ENCODE measurements around the gene TEDC2. TPM values are rescaled to one million over a fixed set of nuclear protein-coding genes. Genes with fewer than 3 reads are reported as not detected.
A peak's percentile ranks its signal among the peaks of the same experiment; 100 is the strongest.

Gene TEDC2
- total RNA-seq, result 1 to 10 TPM in 3 of 4 donors, not detected in 1; 1.3 to 2.5 (median 1.8) TPM

GRCh38 chr16:2459647-2460390, at the start of gene TEDC2:
TEDC2 (plus strand) TSS chr16:2460109; CDS start chr16:2460145, 36 bp downstream.
- H3K4me1 ChIP-seq, result peaks cover 0 to 17% (median 9%) of the 10 kb centered on the region in 4 donors
- H3K27me3 ChIP-seq, result no peaks in the 10 kb centered on the region
- peak; percentile 93 for DNase-seq (ENCODE audit: low spot score in 2 of 2)
- peak within 1 kb of the TSS; percentile 32 to 61 (median 47) for H3K4me3 ChIP-seq
- peak within 1 kb of the TSS in 2 of 4 donors; percentile 31 to 63 for H3K27ac ChIP-seq
- peaks cover 0 to 22% (median 0%) of the 10 kb centered on the region in 3 donors for H3K36me3 ChIP-seq
- H3K9me3 ChIP-seq, result no peaks in the 10 kb centered on the region
- no peak for TF ChIP-seq EP300 (IDR thresholded peaks at IDR 0.05)
- TF ChIP-seq POLR2A (IDR thresholded peaks at IDR 0.05), result no peak
- TF ChIP-seq CTCF (IDR thresholded peaks at IDR 0.05), result no peak
- 0 to 1% methylated on average over 24 to 25 of the region's 66 CpGs for WGBS, 2 donors

GRCh38 chr16:2415085-2415484, 44.8 kb upstream of the TEDC2 start:
- no peak for DNase-seq (ENCODE audit: low spot score in 2 of 2)
- no peaks in the 10 kb centered on the region for H3K4me1 ChIP-seq
- no peak for TF ChIP-seq POLR2A (IDR thresholded peaks at IDR 0.05)
- TF ChIP-seq CTCF (IDR thresholded peaks at IDR 0.05), result no peak
- no peak for TF ChIP-seq EP300 (IDR thresholded peaks at IDR 0.05)
- H3K4me3 ChIP-seq, result no peak overlapping the region
- no peaks in the 10 kb centered on the region for H3K36me3 ChIP-seq
- H3K9me3 ChIP-seq, result no peaks in the 10 kb centered on the region
- H3K27me3 ChIP-seq, result peaks cover 0 to 23% of the 10 kb centered on the region in 2 donors
- WGBS, 2 donors, result 48 to 52% methylated on average over 2 of the region's 2 CpGs
- no peak overlapping the region for H3K27ac ChIP-seq

DNA sequence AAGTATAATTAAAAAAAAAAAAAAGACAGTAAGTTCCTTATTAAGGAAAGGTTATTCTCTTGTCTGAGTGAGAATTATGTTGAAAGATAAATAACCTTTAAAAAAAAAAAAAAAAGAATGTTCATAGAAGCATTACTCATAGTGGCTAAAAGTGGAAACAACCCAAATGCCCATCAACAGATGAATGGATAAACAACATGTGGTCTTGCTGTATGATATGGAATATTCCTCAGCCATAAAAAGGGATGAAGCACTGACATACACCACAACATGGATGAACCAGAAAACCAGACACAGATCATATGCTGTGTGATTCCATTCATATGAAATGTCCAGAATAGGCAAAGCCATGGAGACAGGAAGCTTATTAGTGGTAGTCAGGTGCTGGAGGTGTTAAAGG, 39.9 kb upstream of the TEDC2 start:
- H3K27ac ChIP-seq, result no peak overlapping the region
- H3K4me1 ChIP-seq, result no peaks in the 10 kb centered on the region
- H3K36me3 ChIP-seq, result no peaks in the 10 kb centered on the region
- no peaks in the 10 kb centered on the region for H3K9me3 ChIP-seq
- peaks cover 0 to 12% of the 10 kb centered on the region in 2 donors for H3K27me3 ChIP-seq
- H3K4me3 ChIP-seq, result no peak overlapping the region
- TF ChIP-seq EP300 (IDR thresholded peaks at IDR 0.05), result no peak
- TF ChIP-seq POLR2A (IDR thresholded peaks at IDR 0.05), result no peak
- TF ChIP-seq CTCF (IDR thresholded peaks at IDR 0.05), result no peak
- DNase-seq (ENCODE audit: low spot score in 2 of 2), result no peak

DNA sequence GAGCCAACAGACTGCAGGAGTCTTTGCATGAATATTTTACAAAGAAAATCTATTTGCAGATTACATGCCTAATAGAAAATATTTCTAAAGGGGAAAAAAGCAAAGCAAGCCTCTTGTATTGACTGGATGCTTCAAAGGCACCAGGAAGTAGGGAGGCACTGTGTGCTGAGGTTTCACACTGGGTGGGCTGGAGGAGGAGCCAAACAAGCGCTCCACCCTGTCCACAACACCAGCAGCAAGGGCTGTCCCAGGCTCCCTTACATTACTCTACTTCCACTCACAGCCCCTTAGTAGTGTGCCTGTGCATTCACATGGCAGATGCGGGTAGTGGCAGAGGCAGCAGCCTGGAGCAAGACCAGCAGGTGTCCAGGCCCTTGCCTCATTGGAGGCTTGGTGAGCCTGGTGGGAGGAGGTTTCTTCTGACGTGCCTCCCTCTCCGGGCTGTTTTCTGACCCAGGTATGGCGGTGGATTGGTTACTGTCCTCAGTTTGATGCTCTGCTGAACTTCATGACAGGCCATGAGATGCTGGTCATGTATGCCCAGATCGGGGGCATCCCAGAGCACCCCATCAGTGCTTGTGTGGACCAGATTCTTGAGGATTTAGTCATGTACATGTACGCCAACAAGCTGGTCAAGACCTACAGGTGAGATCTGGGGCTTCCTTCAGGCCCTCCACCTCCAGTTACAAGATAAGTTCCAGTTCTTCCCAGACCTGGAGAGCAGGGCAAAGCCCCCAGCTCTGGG, 37.6 kb upstream of the TEDC2 start:
- TF ChIP-seq CTCF (IDR thresholded peaks at IDR 0.05) (no peak), EP300 (IDR thresholded peaks at IDR 0.05) (no peak), POLR2A (IDR thresholded peaks at IDR 0.05) (no peak)
- Histone ChIP-seq H3K36me3 (no peaks in the 10 kb centered on the region), H3K9me3 (no peaks in the 10 kb centered on the region), H3K4me1 (no peaks in the 10 kb centered on the region), H3K27ac (no peak overlapping the region), H3K4me3 (no peak overlapping the region), H3K27me3 (peaks cover 0 to 6% of the 10 kb centered on the region in 2 donors)
- no peak for DNase-seq (ENCODE audit: low spot score in 2 of 2)
- WGBS, 2 donors, result 78 to 89% methylated on average over 7 of the region's 7 CpGs
